ENCODE data around the gene LEFTY2. TPM values are rescaled to one million over a fixed set of nuclear protein-coding genes. Genes with fewer than 3 reads are reported as not detected.
"Not testable (repeated sequence)": the region's sequence is repeated elsewhere in the genome, so short reads cannot be mapped to it uniquely, and the experiment has no call there.

Gene LEFTY2
- total RNA-seq, 1 donor from 2014 or later, result 2.7 TPM

DNA sequence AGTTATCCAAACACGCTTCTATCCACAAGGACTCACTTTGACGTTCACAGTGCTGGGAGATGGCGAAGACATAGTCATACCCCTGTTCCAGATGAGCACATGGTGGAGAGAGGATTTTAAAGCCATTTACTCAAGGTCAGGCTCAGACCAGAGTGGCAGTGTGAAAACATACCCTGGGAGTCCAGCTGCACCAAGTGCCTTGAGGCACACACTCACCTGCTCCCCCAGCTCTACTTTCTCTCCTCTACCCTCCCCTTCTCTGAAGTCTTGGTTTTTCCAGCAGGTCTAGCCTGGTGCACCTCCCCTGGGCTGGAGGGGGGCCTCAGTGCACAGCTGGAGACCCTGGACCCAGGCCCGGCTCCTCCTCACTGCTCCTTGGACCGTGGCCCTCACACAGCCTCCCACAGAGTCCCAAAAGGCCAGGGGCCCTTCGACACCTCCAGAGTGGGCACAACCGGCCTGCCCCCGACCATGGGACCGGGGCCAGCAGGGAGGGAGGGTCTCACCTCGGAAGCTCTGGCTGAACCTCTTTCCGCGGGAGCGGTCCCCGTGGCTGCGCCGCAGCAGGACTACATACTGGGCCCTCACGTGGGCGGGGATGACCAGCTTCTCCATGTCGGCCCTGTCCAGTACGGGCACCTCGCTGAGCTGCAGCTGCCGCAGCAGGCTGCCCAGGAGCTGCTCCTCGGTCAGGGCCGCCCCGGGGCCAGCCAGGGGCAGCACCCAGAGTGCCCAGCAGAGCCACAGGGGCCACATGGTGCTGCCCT lies 452 bp downstream of the LEFTY2 start:
- no peaks in the 10 kb centered on the region for H3K36me3 ChIP-seq
- intact Hi-C loops (cut with DNase I), result no loop called here
- DNase-seq (ENCODE audit: extremely low spot score in 2 of 2), result no peak
- peaks cover 22% of the 10 kb centered on the region for H3K4me1 ChIP-seq
- H3K27ac ChIP-seq, result peak overlapping the region; percentile 50
- H3K9me3 ChIP-seq, result no peaks in the 10 kb centered on the region
- no peak overlapping the region for H3K4me3 ChIP-seq
- TF ChIP-seq, protein P1, sequence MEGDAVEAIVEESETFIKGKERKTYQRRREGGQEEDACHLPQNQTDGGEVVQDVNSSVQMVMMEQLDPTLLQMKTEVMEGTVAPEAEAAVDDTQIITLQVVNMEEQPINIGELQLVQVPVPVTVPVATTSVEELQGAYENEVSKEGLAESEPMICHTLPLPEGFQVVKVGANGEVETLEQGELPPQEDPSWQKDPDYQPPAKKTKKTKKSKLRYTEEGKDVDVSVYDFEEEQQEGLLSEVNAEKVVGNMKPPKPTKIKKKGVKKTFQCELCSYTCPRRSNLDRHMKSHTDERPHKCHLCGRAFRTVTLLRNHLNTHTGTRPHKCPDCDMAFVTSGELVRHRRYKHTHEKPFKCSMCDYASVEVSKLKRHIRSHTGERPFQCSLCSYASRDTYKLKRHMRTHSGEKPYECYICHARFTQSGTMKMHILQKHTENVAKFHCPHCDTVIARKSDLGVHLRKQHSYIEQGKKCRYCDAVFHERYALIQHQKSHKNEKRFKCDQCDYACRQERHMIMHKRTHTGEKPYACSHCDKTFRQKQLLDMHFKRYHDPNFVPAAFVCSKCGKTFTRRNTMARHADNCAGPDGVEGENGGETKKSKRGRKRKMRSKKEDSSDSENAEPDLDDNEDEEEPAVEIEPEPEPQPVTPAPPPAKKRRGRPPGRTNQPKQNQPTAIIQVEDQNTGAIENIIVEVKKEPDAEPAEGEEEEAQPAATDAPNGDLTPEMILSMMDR (IDR thresholded peaks at IDR 0.05), result no peak
- TF ChIP-seq POLR2A (IDR thresholded peaks at IDR 0.05), result no peak
- TF ChIP-seq POLR2AphosphoS5 (IDR thresholded peaks at IDR 0.05; ENCODE audit: insufficient read depth in 1 of 2, low read depth in 1 of 2), result no peak
- H3K27me3 ChIP-seq, result no peaks in the 10 kb centered on the region

DNA sequence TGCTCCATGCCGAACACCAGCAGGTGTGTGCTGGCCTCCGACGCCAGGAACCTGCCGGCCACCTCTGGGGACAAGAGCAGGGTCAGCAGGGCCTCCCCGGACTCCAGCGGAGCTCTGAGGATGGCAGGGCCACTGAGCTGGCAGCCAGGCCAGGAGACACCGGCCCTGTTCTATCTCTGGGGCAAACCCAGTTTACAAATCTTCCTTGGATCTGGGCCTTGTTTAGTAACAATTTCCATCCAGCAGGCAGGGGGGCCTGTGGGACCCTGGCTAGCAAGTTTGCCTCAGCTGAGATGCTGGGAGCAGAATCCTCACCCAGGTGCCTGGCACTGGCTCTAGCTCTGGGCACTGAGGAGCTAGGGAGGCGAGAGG lies 1.1 kb downstream of the LEFTY2 start:
- H3K36me3 ChIP-seq; H3K9me3 ChIP-seq; DNase-seq (ENCODE audit: extremely low spot score in 2 of 2); intact Hi-C loops (cut with DNase I); H3K27me3 ChIP-seq; H3K4me3 ChIP-seq; H3K27ac ChIP-seq: not testable (repeated sequence)
- peaks cover 22% of the 10 kb centered on the region for H3K4me1 ChIP-seq

DNA sequence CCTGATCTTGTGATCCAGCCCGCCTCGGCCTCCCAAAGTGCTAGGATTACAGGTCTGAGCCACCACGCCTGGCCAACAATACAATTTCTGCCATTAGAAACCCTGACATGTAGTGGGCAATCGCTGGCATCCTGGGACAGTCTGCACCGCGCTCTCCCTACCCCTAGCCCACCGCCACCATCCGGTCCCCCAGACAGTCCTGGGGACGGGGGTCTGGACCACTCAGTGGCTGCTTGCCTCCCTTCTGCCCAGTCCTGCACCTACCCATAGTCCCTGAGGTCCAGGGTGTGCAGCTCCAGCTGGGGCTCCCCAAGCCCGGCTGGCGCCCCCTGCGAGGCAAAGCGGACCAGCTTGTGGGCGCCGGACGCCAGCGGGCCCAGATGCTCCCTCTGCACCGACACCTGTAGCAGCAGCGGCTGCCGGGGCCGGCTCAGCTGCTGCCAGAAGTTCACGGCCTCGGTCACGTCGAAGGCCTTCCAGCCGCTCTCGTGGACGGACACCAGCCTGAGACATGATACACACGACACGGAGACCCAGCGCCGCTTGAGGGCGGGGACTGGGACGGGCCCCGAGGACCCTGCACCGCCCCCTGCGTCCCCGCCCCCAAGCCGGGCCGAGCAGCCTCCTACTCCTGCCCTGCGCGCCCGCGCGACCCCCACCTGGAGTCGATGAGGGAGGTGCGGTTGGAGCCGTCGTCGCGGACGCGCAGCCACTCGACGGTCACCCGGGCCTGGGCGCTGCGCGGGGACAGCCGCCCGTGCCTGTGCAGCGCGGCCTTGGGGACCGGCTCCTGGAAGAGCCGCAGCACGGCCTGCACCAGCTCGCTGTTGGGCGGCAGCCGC lies 1.7 kb downstream of the LEFTY2 start:
- H3K4me3 ChIP-seq; H3K36me3 ChIP-seq; DNase-seq (ENCODE audit: extremely low spot score in 2 of 2); H3K27me3 ChIP-seq; H3K9me3 ChIP-seq; H3K27ac ChIP-seq; intact Hi-C loops (cut with DNase I): not testable (repeated sequence)
- H3K4me1 ChIP-seq, result peaks cover 17% of the 10 kb centered on the region

DNA sequence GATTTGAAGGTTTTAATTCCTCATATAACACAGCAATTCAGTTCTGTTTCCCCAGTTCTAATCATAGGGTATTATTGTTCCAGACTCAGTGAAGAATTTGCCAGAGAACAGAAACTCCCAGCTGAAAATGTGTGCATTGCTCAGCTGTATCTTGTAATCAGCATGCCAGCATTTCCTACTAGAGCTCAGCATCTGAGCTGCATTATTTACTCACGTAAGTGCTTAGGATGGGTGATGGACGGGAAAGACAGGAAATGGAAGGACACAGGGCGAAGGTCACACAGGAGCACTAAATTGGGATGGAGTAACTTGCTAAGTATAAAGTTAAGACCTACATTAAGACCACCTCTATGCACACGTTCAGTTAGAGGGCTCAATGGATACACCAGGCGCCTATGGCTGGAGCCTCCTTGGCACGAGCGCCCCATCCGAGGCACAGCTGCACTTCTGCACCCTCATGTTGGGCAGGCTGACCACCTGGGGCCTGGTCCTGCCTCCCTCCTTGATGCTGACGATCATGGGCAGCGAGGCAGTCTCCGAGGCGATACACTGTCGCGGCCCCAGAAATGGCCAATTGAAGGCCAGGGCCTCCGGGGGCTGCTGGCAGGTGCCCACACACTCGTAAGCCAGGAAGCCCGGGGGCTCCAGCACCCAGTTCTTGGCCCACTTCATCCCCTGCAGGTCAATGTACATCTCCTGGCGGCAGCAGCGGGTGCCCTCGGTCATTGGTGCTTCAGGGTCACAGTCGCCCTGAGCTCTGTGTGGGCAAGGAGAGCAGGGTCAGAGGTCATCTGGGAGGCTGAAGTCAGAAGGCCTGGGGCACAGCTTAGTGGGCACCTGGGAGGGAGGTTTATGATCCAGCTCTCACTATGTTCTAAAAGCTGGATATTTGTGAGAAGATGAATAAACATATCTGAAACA lies 3.7 kb downstream of the LEFTY2 start:
- TF ChIP-seq POLR2AphosphoS5 (IDR thresholded peaks at IDR 0.05; ENCODE audit: insufficient read depth in 1 of 2, low read depth in 1 of 2), result no peak
- TF ChIP-seq, protein P1 (IDR thresholded peaks at IDR 0.05), result no peak
- Histone ChIP-seq H3K27me3 (no peaks in the 10 kb centered on the region), H3K4me1 (peaks cover 17% of the 10 kb centered on the region), H3K27ac (no peak overlapping the region), H3K36me3 (no peaks in the 10 kb centered on the region), H3K4me3 (no peak overlapping the region), H3K9me3 (no peaks in the 10 kb centered on the region)
- DNase-seq (ENCODE audit: extremely low spot score in 2 of 2), result no peak
- intact Hi-C loops (cut with DNase I), result no loop called here

DNA sequence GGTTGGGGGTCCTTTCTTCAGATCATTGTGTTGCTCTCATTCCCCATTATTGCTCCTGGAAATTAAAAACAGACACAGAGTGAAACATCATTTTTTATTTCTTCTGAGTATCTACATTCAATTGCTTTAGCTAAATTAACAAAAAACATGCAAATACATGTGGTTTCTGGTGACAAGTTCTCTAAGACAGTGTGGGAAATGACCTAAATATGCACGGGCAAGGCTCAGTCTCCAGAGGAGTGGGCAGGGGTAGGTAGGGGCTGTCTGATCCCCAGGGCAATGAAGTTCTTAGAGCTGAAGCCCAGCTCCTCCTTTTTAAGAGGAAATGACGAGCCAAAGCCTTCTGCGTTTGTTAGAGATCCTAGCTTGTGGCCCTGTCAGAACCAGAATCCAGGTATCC lies 4.5 kb downstream of the LEFTY2 start:
- H3K4me1 ChIP-seq, result peaks cover 12% of the 10 kb centered on the region
- H3K36me3 ChIP-seq, result no peaks in the 10 kb centered on the region
- TF ChIP-seq POLR2A (IDR thresholded peaks at IDR 0.05) (no peak), POLR2AphosphoS5 (IDR thresholded peaks at IDR 0.05; ENCODE audit: insufficient read depth in 1 of 2, low read depth in 1 of 2) (no peak)
- no peaks in the 10 kb centered on the region for H3K27me3 ChIP-seq
- intact Hi-C loops (cut with DNase I), result no loop called here
- no peak overlapping the region for H3K27ac ChIP-seq
- no peak overlapping the region for H3K4me3 ChIP-seq
- DNase-seq (ENCODE audit: extremely low spot score in 2 of 2), result no peak
- H3K9me3 ChIP-seq, result no peaks in the 10 kb centered on the region

DNA sequence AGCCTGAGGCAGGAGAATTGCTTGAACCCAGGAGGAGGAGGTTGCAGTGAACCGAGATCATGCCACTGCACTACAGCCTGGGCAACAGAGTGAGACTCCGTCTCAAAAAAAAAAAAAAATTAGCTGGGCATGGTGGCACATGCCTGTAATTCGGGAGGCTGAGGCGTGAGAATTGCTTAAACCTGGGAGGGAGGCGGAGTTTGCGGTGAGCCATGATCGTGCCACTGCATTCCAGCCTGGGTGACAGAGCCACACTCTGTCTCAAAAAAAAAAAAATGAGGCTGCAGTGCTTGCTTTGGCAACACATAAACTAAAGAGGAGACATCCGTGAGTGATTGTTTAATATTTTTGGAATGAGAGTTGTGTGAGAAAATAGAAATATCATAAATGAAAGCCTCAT lies 4.9 kb downstream of the LEFTY2 start:
- H3K4me1 ChIP-seq; H3K27ac ChIP-seq; H3K4me3 ChIP-seq; DNase-seq (ENCODE audit: extremely low spot score in 2 of 2); intact Hi-C loops (cut with DNase I); H3K9me3 ChIP-seq; H3K36me3 ChIP-seq; H3K27me3 ChIP-seq: not testable (repeated sequence)
